GM12801 (cell line): ENCODE measurements around the gene SPAAR.

ENCODE experiments used
- CTCF ChIP-seq: IDR thresholded peaks from one replicate; pipeline ENCODE4 v1.5.1; 2011; ENCODE audit warnings: control low read depth; ENCODE audit not compliant: insufficient read length; ENCODE audit errors: extremely low read depth

The SPAAR gene

GRCh38 chr9:35891646-35892045 is 17.6 kb upstream of the SPAAR start:
- no peak for TF ChIP-seq CTCF

GRCh38 chr9:35892051-35892450 is 17.2 kb upstream of the SPAAR start:
- TF ChIP-seq CTCF, result no peak

- no peak for TF ChIP-seq CTCF
Measured at GRCh38 chr9:35896570-35896969, 12.7 kb upstream of the SPAAR start.

GRCh38 chr9:35898337-35898736 is 11.0 kb upstream of the SPAAR start:
- no peak for TF ChIP-seq CTCF

GRCh38 chr9:35899021-35899420 is 10.3 kb upstream of the SPAAR start:
- no peak for TF ChIP-seq CTCF

- no peak for TF ChIP-seq CTCF
Measured at GRCh38 chr9:35903049-35903448, 6.2 kb upstream of the SPAAR start.

GRCh38 chr9:35904338-35904737 is 5.0 kb upstream of the SPAAR start:
- no peak for TF ChIP-seq CTCF
